ENCODE results near the gene HIVEP3. TPM values are rescaled to one million over a fixed set of nuclear protein-coding genes. Genes with fewer than 3 reads are reported as not detected.

The HIVEP3 gene
- total RNA-seq, 1 donor from 2014 or later, result 8.9 TPM

DNA sequence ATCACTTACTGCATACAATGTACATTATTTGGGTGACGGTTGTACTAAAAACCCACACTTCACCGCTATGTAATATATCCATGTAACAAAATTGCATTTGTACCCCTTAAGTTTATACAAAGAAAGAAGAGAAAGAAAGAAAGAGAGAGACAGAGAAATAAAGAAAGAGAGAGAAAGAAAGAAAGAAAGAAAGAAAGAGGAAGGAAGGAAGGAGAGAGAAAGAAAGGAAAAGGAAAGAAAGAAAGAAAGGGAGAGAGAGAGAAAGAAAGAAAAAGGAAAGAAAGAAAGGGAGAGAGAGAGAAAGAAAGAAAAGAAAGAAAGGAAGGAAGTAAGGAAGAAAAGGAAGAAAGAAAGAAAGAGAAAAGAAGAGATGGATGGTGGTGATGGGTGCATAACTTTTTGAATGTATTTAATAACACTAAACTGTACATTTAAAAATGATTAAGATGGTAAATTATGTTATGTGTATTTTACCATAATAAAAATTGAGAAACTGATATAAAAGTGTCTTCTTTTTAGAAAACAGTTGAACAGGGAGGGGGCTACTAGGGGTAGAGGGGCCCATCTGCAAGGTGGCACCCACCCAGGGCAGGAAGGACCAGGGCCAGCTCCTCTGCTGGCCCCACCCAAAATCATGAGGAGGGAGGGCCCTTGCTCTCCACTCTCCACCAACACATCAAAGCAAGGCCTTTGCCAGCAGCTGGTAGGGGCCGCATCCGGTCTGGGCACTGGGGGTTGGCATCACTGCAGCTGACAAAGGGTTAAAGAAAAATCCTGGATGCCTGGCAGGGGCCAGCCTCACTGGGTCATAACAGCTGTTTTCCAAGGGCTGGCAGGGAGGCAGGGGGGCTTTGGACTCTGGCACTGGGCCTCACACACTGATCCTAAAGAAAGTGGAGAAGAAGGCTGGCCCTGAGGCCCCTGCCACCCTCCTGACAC is 280.4 kb downstream of the HIVEP3 start:
- H3K27me3 ChIP-seq (ENCODE audit: insufficient read depth, low read length), result no peaks in the 10 kb centered on the region
- Mint-ChIP-seq H3K27ac (ENCODE audit: unreplicated experiment) (peak overlapping the region; percentile 79), H3K27me3 (ENCODE audit: low read depth, unreplicated experiment) (no peaks in the 10 kb centered on the region), H3K36me3 (ENCODE audit: low read depth, unreplicated experiment) (no peaks in the 10 kb centered on the region), H3K4me1 (ENCODE audit: low read depth, unreplicated experiment) (peaks cover 27% of the 10 kb centered on the region), H3K4me3 (ENCODE audit: unreplicated experiment) (no peak overlapping the region), H3K9me3 (ENCODE audit: unreplicated experiment) (no peaks in the 10 kb centered on the region)
- no peak for TF ChIP-seq EZH2 (IDR thresholded peaks at IDR 0.05; ENCODE audit: insufficient read depth, low read length)
- TF ChIP-seq, protein P1, sequence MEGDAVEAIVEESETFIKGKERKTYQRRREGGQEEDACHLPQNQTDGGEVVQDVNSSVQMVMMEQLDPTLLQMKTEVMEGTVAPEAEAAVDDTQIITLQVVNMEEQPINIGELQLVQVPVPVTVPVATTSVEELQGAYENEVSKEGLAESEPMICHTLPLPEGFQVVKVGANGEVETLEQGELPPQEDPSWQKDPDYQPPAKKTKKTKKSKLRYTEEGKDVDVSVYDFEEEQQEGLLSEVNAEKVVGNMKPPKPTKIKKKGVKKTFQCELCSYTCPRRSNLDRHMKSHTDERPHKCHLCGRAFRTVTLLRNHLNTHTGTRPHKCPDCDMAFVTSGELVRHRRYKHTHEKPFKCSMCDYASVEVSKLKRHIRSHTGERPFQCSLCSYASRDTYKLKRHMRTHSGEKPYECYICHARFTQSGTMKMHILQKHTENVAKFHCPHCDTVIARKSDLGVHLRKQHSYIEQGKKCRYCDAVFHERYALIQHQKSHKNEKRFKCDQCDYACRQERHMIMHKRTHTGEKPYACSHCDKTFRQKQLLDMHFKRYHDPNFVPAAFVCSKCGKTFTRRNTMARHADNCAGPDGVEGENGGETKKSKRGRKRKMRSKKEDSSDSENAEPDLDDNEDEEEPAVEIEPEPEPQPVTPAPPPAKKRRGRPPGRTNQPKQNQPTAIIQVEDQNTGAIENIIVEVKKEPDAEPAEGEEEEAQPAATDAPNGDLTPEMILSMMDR (IDR thresholded peaks at IDR 0.05; ENCODE audit: insufficient read depth, low read depth, low read length), result no peak
- DNase-seq (ENCODE audit: low read depth), result no peak
- H3K4me2 ChIP-seq (ENCODE audit: low read length), result peak overlapping the region; percentile 69
- peaks cover 54% of the 10 kb centered on the region for H3K79me2 ChIP-seq (ENCODE audit: insufficient read depth, low read length)
- H3K4me1 ChIP-seq (ENCODE audit: insufficient read depth, low read length), result peaks cover 27% of the 10 kb centered on the region
- H4K20me1 ChIP-seq (ENCODE audit: insufficient read depth, low read length), result peaks cover 9% of the 10 kb centered on the region
- H3K9ac ChIP-seq (ENCODE audit: low read length), result peak overlapping the region; percentile 77
- H2AFZ ChIP-seq (ENCODE audit: low read depth, low read length), result no peak overlapping the region
- H3K9me3 ChIP-seq (ENCODE audit: insufficient read depth, low read depth, low read length), result no peaks in the 10 kb centered on the region
- H3K27ac ChIP-seq (ENCODE audit: low read depth, low read length), result peak overlapping the region; percentile 90
- H3K36me3 ChIP-seq (ENCODE audit: insufficient read depth, low read length), result no peaks in the 10 kb centered on the region
- no peak for FAIRE-seq
- H3K4me3 ChIP-seq (ENCODE audit: insufficient read depth, low read depth, low read length), result no peak overlapping the region

DNA sequence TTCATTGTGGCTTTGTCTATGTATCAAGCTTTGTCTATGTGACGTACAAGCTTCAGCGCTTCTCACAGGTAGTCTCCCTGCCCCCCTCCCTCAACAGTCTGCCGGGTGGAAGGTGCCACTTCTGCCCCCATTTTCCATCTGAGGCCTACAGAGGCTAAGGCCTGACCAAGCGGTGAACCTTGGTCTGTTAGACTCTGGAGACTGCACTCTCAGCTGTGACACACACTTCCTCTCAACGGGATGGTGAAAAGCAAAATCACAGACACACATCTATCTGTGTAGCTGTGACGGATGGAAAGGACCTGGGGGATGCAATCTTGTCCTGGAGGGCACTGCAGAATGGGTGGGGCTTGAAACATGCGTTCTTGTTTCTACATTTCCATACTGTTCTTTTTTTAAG is 281.4 kb downstream of the HIVEP3 start:
- peaks cover 35% of the 10 kb centered on the region for H3K4me1 Mint-ChIP-seq (ENCODE audit: low read depth, unreplicated experiment)
- H3K4me3 ChIP-seq (ENCODE audit: insufficient read depth, low read depth, low read length), result no peak overlapping the region
- H3K4me2 ChIP-seq (ENCODE audit: low read length), result no peak overlapping the region
- no peaks in the 10 kb centered on the region for H3K9me3 ChIP-seq (ENCODE audit: insufficient read depth, low read depth, low read length)
- H3K9ac ChIP-seq (ENCODE audit: low read length), result no peak overlapping the region
- no peak overlapping the region for H3K4me3 Mint-ChIP-seq (ENCODE audit: unreplicated experiment)
- no peak overlapping the region for H3K27ac Mint-ChIP-seq (ENCODE audit: unreplicated experiment)
- no peaks in the 10 kb centered on the region for H4K20me1 ChIP-seq (ENCODE audit: insufficient read depth, low read length)
- peaks cover 37% of the 10 kb centered on the region for H3K4me1 ChIP-seq (ENCODE audit: insufficient read depth, low read length)
- H3K36me3 Mint-ChIP-seq (ENCODE audit: low read depth, unreplicated experiment), result no peaks in the 10 kb centered on the region
- H3K36me3 ChIP-seq (ENCODE audit: insufficient read depth, low read length), result no peaks in the 10 kb centered on the region
- no peaks in the 10 kb centered on the region for H3K27me3 Mint-ChIP-seq (ENCODE audit: low read depth, unreplicated experiment)
- H3K79me2 ChIP-seq (ENCODE audit: insufficient read depth, low read length), result peaks cover 53% of the 10 kb centered on the region
- H3K27me3 ChIP-seq (ENCODE audit: insufficient read depth, low read length), result no peaks in the 10 kb centered on the region
- no peak overlapping the region for H2AFZ ChIP-seq (ENCODE audit: low read depth, low read length)
- H3K9me3 Mint-ChIP-seq (ENCODE audit: unreplicated experiment), result no peaks in the 10 kb centered on the region
- TF ChIP-seq, protein P1 (IDR thresholded peaks at IDR 0.05; ENCODE audit: insufficient read depth, low read depth, low read length), result no peak
- no peak for TF ChIP-seq EZH2 (IDR thresholded peaks at IDR 0.05; ENCODE audit: insufficient read depth, low read length)
- DNase-seq (ENCODE audit: low read depth) (no peak), FAIRE-seq (no peak)
- no peak overlapping the region for H3K27ac ChIP-seq (ENCODE audit: low read depth, low read length)

DNA sequence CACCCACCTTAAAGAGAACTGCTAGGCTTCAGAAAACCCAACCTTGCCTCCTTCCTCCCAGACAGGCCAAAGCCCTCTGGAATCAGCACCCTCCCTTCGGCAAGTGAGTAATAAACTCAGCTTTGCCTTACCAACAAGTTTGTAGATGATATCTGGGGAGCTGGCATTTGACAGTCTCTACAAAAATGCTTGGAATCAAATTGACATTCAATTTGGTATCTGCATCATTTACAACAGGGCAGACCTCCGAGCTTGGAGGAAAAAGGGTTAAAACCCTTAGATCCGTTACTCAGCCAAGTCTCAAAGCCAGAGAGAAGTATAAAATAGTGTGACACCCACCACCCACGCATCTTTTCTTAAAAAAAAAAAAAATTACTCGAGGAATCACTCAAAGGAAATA is 285.0 kb downstream of the HIVEP3 start:
- Histone ChIP-seq H2AFZ (ENCODE audit: low read depth, low read length) (no peak overlapping the region), H3K4me1 (ENCODE audit: insufficient read depth, low read length) (peaks cover 55% of the 10 kb centered on the region), H3K9ac (ENCODE audit: low read length) (peak overlapping the region; percentile 23), H3K27ac (ENCODE audit: low read depth, low read length) (peak overlapping the region; percentile 35), H4K20me1 (ENCODE audit: insufficient read depth, low read length) (no peaks in the 10 kb centered on the region), H3K4me2 (ENCODE audit: low read length) (peak overlapping the region; percentile 48), H3K27me3 (ENCODE audit: insufficient read depth, low read length) (no peaks in the 10 kb centered on the region), H3K79me2 (ENCODE audit: insufficient read depth, low read length) (peaks cover 54% of the 10 kb centered on the region), H3K36me3 (ENCODE audit: insufficient read depth, low read length) (no peaks in the 10 kb centered on the region), H3K4me3 (ENCODE audit: insufficient read depth, low read depth, low read length) (no peak overlapping the region), H3K9me3 (ENCODE audit: insufficient read depth, low read depth, low read length) (no peaks in the 10 kb centered on the region)
- peak; percentile 51 for DNase-seq (ENCODE audit: low read depth)
- Mint-ChIP-seq H3K9me3 (ENCODE audit: unreplicated experiment) (no peaks in the 10 kb centered on the region), H3K4me1 (ENCODE audit: low read depth, unreplicated experiment) (peaks cover 45% of the 10 kb centered on the region), H3K27me3 (ENCODE audit: low read depth, unreplicated experiment) (no peaks in the 10 kb centered on the region), H3K4me3 (ENCODE audit: unreplicated experiment) (no peak overlapping the region), H3K36me3 (ENCODE audit: low read depth, unreplicated experiment) (no peaks in the 10 kb centered on the region), H3K27ac (ENCODE audit: unreplicated experiment) (peak overlapping the region; percentile 91)
- no peak for FAIRE-seq
- TF ChIP-seq, protein P1 (IDR thresholded peaks at IDR 0.05; ENCODE audit: insufficient read depth, low read depth, low read length), result no peak
- TF ChIP-seq EZH2 (IDR thresholded peaks at IDR 0.05; ENCODE audit: insufficient read depth, low read length), result no peak

Measured in astrocyte (in vitro differentiated cells and primary cell).